RWPE2 (cell line): ENCODE data around the gene MAPT.

Source experiments
- ATAC-seq: fragments of 200-7000 bp; cut with Tn5 transposase; 3 replicates; pipeline ENCODE4 v1.9.1; 2021; ENCODE audit warnings: low read depth
- DNase-seq: peaks from one replicate; pipeline ENCODE4 v3.0.0-alpha.2; 2020; ENCODE audit warnings: low spot score
- H3K27ac ChIP-seq: fragments of 450-650 bp; 2 replicates; pipeline ENCODE4 v1.5.1; 2017; ENCODE audit warnings: mild to moderate bottlenecking; ENCODE audit not compliant: poor library complexity, severe bottlenecking
- H3K27me3 ChIP-seq: fragments of 250-450 bp; sonication (Bioruptor Pico); 2 replicates; pipeline ENCODE4 v1.5.1; 2021; ENCODE audit warnings: mild to moderate bottlenecking, moderate library complexity; ENCODE audit not compliant: insufficient read depth, poor library complexity, severe bottlenecking
- H3K36me3 ChIP-seq: fragments of 250-450 bp; sonication (Bioruptor Pico); 2 replicates; pipeline ENCODE4 v1.5.1; 2020; ENCODE audit warnings: low read depth, mild to moderate bottlenecking, moderate library complexity
- H3K4me1 ChIP-seq: fragments of 250-450 bp; sonication (Bioruptor Pico); 2 replicates; pipeline ENCODE4 v1.5.1; 2021; ENCODE audit warnings: mild to moderate bottlenecking, moderate library complexity; ENCODE audit not compliant: insufficient read depth, poor library complexity, severe bottlenecking
- H3K4me3 ChIP-seq: fragments of 250-450 bp; sonication (Bioruptor Pico); 2 replicates; pipeline ENCODE4 v1.5.1; 2021; ENCODE audit warnings: mild to moderate bottlenecking, moderate library complexity; ENCODE audit not compliant: severe bottlenecking
- H3K9me3 ChIP-seq: fragments of 250-450 bp; sonication (Bioruptor Pico); 2 replicates; pipeline ENCODE4 v1.5.1; 2021; ENCODE audit warnings: mild to moderate bottlenecking, moderate library complexity; ENCODE audit not compliant: severe bottlenecking
- TF ChIP-seq, protein P1 (sequence below): fragments of 450-650 bp; IDR thresholded peaks from one replicate; pipeline ENCODE4 v1.5.1; 2017; ENCODE audit warnings: mild to moderate bottlenecking, moderate library complexity; ENCODE audit not compliant: poor library complexity, severe bottlenecking

Gene MAPT

DNA sequence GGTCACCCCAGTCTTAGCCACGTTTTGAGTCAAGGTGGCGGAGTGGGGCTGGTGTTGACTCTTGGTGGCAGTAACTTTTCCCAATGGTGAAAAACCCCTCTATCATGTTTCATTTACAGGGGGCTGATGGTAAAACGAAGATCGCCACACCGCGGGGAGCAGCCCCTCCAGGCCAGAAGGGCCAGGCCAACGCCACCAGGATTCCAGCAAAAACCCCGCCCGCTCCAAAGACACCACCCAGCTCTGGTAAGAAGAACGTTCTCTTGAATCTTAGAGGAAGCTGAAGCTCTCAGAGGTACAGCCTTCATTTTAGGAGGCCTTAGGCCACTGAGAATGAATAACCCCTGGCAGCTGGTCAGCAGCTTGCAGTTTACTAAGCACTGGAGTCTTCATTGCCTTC is 97.0 kb downstream of the MAPT start:
- H3K27ac ChIP-seq: no peak overlapping the region
- DNase-seq (no peak), ATAC-seq (no peak)
- no peak overlapping the region for H3K4me3 ChIP-seq
- no peaks in the 10 kb centered on the region for H3K36me3 ChIP-seq
- H3K9me3 ChIP-seq: no peaks in the 10 kb centered on the region
- no peaks in the 10 kb centered on the region for H3K27me3 ChIP-seq
- TF ChIP-seq, protein P1, sequence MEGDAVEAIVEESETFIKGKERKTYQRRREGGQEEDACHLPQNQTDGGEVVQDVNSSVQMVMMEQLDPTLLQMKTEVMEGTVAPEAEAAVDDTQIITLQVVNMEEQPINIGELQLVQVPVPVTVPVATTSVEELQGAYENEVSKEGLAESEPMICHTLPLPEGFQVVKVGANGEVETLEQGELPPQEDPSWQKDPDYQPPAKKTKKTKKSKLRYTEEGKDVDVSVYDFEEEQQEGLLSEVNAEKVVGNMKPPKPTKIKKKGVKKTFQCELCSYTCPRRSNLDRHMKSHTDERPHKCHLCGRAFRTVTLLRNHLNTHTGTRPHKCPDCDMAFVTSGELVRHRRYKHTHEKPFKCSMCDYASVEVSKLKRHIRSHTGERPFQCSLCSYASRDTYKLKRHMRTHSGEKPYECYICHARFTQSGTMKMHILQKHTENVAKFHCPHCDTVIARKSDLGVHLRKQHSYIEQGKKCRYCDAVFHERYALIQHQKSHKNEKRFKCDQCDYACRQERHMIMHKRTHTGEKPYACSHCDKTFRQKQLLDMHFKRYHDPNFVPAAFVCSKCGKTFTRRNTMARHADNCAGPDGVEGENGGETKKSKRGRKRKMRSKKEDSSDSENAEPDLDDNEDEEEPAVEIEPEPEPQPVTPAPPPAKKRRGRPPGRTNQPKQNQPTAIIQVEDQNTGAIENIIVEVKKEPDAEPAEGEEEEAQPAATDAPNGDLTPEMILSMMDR: no peak
- no peaks in the 10 kb centered on the region for H3K4me1 ChIP-seq

DNA sequence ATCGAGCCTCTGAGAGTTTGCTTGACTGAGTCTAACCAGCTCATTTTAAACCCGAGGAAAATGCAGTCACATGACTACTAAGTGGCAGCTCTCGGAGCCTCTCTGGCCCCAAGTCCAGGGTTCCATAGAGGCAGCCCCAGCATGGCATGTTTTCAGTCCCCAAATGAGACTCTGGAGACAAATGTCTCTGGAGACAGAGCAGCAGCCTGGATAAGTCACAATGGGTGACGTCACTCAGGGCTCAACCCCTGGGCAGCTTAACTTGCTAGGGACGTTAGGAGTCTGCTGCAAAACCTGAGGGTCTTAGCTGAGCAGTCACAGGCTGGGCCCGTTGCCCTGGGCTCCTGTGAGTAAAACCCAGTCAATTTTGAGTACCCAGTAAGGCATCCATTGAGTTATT is 97.8 kb downstream of the MAPT start:
- Histone ChIP-seq H3K4me3 (no peak overlapping the region), H3K27ac (no peak overlapping the region), H3K4me1 (no peaks in the 10 kb centered on the region), H3K27me3 (no peaks in the 10 kb centered on the region), H3K36me3 (no peaks in the 10 kb centered on the region), H3K9me3 (no peaks in the 10 kb centered on the region)
- DNase-seq (no peak), ATAC-seq (no peak)
- TF ChIP-seq, protein P1: no peak

DNA sequence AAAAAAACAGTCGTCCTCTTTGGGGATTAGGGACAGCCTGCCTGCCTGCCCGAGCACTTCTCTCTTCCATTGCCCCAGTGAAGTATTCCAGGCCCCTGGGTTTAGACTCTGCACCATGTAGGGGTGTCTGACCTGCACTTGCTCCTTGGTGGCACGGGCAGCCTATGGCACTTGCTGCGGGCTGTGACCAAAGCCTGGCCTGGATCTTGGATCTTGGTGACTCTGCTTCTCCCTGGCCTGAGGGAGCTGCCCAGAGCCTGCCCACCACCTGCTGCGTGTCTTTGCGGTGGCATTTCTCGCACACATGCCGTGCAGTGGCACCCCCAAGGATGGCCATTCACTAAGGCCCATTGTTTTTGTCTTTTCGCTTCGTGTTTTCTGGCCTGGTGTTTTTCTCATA is 98.5 kb downstream of the MAPT start:
- Histone ChIP-seq H3K27ac (no peak overlapping the region), H3K4me1 (no peaks in the 10 kb centered on the region), H3K27me3 (no peaks in the 10 kb centered on the region), H3K4me3 (no peak overlapping the region), H3K36me3 (no peaks in the 10 kb centered on the region), H3K9me3 (no peaks in the 10 kb centered on the region)
- DNase-seq: no peak
- no peak for ATAC-seq
- TF ChIP-seq, protein P1: no peak

DNA sequence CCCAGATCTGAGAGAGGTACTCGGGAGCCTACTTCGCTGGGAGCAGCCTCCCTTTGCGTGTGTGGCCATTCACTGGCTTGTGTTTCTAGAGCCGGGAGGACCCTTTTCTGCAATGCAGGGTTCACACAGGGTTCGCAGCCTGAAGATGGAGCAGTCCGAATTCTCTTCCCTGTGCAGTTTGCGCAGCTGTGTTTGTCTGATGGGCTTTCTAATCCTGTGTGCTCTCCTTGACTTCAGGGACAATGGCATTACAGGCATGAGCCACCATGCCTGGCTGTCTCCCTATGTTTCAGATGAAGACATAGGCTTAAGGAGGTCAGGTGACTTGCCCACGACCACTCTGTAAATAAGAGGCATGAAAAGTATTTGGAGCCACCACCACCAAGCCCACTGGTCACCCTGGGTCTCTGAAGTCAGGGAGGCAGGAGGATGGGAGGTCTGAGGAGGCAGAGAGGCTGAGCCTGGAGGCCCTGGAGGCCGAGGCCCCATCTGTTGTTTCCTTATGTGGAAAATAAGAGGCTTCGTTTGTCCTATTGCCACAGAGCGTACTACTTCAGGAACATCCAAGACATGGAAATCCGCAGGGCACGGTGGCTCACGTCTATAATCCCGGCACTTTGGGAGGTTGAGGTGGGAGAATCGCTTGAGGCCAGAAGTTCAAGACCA is 99.7 kb downstream of the MAPT start:
- ATAC-seq: no peak
- H3K27me3 ChIP-seq: no peaks in the 10 kb centered on the region
- H3K4me3 ChIP-seq: no peak overlapping the region
- no peaks in the 10 kb centered on the region for H3K4me1 ChIP-seq
- no peaks in the 10 kb centered on the region for H3K9me3 ChIP-seq
- no peaks in the 10 kb centered on the region for H3K36me3 ChIP-seq
- no peak overlapping the region for H3K27ac ChIP-seq
- TF ChIP-seq, protein P1: no peak
- DNase-seq: no peak

DNA sequence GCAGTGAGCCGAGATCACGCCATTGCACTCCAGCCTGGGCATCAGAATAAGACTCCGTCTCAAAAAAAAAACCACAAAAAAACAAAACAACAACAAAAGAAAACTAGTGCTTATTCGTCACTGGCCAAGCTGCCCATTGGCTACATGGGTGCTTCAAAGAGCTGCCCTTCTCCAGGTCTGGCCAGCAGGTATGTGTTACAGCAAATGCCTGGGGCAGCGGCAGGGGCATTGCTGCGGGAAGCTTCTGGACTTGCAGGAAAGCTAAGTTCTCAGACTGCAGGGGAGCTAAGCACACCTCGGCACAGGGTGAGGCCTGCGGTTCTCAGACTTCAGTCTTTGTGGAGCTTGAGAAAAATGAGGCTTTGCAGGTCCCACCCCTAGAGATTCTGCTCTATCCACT is 100.6 kb downstream of the MAPT start:
- Histone ChIP-seq H3K4me1 (no peaks in the 10 kb centered on the region), H3K4me3 (no peak overlapping the region), H3K36me3 (no peaks in the 10 kb centered on the region), H3K27me3 (no peaks in the 10 kb centered on the region), H3K27ac (no peak overlapping the region), H3K9me3 (no peaks in the 10 kb centered on the region)
- no peak for DNase-seq
- no peak for ATAC-seq
- TF ChIP-seq, protein P1: no peak
